Measurements from ENCODE around the gene CADM1.

- TF ChIP-seq BMI1 (IDR thresholded peaks at IDR 0.05; ENCODE audit: borderline replicate concordance) (no peak), SREBF2 (IDR thresholded peaks at IDR 0.05; ENCODE audit: low read length) (no peak), IRF3 (IDR thresholded peaks at IDR 0.05) (no peak), ESRRA (IDR thresholded peaks at IDR 0.05; ENCODE audit: low read length) (no peak), CBX3 (IDR thresholded peaks at IDR 0.05; ENCODE audit: borderline replicate concordance, low read depth) (no peak), NFYB (IDR thresholded peaks at IDR 0.05; ENCODE audit: insufficient read depth, low read depth, low read length) (no peak), POLR2A (IDR thresholded peaks at IDR 0.05; ENCODE audit: low read depth, low read length) (no peak)
Observed at GRCh38 chr11:115452241-115452640, 52.0 kb downstream of the CADM1 start.
